RPMI7951 (cell line): ENCODE data around the gene KCTD4. TPM values are rescaled to one million over a fixed set of nuclear protein-coding genes. Genes with fewer than 3 reads are reported as not detected.
A peak's percentile ranks its signal among the peaks of the same experiment; 100 is the strongest.

Source experiments
- DNase-seq: peaks from one replicate; pipeline ENCODE4 v3.0.0-alpha.2; 2012; ENCODE audit warnings: low read depth
- total RNA-seq: library from RNA; depleted of rRNA; stranded (reverse); fragments of >200 nt; shearing (Covaris generic); gene quantifications from 2 replicates; pipeline ENCODE4 v1.2.3, GENCODE V29; 2014; rRNA removed

Gene KCTD4
- total RNA-seq, 1 experiment from 2014 or later: 0.36 TPM

DNA sequence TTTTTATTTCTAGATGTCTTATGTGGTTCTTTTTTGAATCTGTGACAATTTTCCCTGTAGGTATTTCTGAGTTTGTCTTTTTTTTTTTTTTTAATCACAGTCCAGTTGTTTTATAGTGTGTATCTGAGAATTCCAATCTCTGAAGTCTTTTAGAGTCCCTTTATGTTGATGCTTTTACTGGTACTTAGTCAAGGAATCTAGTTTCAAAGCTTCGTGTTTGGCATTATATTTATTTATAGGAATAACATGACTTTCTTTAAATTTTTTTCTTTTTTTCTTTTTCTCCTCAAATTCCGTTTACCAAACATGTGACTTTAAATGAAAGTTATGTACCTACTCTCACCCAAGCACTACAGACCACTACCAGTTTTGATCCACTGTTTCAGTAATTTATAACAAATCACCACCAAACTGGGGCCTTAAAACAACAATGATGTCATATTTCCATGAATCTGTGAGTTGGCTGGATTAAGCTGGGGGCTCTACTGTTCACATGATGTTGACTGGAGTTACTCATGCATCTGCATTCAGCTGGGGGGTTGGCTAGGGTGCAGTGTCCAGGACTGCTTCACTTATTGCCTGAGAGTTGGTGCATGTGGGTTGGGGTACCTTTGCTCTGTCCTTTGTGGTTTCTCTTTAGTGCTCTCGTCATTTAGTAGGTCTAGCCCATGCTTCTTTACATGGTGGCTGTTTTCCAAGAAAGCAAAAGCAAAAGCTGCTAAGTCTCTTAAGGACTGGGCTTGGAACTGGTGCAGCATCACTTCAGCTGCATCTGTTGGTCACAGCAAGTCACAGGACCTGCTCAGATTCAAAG is 22.3 kb downstream of the KCTD4 start:
- peak; percentile 67 for DNase-seq

GRCh38 chr13:45174478-45174877 is 26.4 kb downstream of the KCTD4 start:
- DNase-seq: no peak

DNA sequence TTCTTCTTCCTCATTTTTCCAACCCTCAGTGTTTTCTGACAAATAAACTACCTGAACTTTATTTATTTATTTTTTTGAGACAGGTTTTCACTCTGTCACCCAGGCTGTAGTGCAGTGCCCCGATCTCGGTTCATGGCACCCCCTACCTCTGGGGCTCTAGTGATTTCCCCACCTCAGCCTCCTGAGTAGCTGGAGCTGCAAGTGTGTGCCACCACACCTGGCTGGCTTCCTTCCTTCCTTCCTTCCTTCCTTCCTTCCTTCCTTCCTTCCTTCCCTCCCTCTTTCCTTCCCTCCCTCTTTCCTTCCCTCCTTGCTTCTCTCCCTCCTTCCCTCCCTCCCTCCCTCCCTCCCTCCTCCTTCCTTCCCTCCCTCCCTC is 32.3 kb downstream of the KCTD4 start:
- DNase-seq: no peak

GRCh38 chr13:45167611-45168554 is 33.0 kb downstream of the KCTD4 start:
- DNase-seq: peak; percentile 49

DNA sequence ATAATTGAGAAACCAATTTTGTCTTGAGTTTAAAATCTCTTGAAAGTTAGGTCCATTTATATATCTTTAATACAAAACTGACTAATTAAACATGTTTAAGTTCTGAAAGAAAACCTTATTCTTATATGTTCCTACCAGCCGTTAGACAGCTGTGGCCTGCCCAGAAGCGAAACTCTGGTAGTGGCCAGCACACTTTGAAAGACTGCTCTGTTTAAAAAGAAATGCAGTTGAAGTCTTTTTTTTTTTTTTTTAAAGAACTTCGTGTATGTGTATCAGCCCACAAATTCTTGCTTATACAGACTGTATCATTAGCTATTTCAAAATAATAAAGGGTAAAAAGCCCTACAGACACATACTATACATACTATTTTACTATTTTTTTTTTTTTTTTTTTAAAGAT is 34.0 kb downstream of the KCTD4 start:
- DNase-seq: no peak

- peak; percentile 77 for DNase-seq
Observed at GRCh38 chr13:45162821-45163220, 38.0 kb downstream of the KCTD4 start.

DNA sequence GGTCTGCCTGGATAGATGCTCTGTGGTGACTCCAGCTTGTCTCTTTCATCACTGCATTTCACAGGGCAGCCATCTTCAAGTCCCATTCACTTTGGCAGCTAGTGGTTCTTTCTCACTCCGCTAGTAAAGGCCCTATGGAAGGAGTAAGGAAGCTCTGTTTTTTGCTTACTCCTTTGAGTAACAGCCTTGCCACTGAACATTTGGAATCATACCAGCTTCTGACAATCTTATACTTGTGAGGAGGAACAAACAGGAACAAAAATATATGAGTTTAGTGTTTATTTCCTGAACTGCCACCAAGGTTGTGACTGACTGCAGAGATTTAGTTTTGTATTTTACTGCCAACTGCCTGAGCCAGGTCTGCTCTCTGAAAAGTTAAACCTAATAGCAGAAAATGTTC is 38.7 kb downstream of the KCTD4 start:
- DNase-seq: no peak

GRCh38 chr13:45156565-45157361 is 44.1 kb downstream of the KCTD4 start:
- no peak for DNase-seq

- DNase-seq: no peak
Observed at GRCh38 chr13:45149964-45150363, 50.9 kb downstream of the KCTD4 start.

- DNase-seq: no peak
Observed at GRCh38 chr13:45143346-45143751, 57.5 kb downstream of the KCTD4 start.

Other genes with a start within 250 kb of the KCTD4 start
- gene NUFIP1, start 211.6 kb downstream of the KCTD4 start, total RNA-seq: 4.8 TPM in 2 replicates
- 16.9 and 18.7 TPM in 2 replicates for gene GPALPP1, start 211.5 kb downstream of the KCTD4 start, total RNA-seq
- gene GTF2F2, start 80.5 kb downstream of the KCTD4 start, total RNA-seq: 29.9 and 31.7 TPM in 2 replicates
- 1,659 and 1,842 TPM in 2 replicates for gene TPT1, start 140.1 kb upstream of the KCTD4 start, total RNA-seq
- 5.6 and 6.5 TPM in 2 replicates for gene SLC25A30, start 217.3 kb upstream of the KCTD4 start, total RNA-seq